ENCODE results near the gene HOXD10.

DNA sequence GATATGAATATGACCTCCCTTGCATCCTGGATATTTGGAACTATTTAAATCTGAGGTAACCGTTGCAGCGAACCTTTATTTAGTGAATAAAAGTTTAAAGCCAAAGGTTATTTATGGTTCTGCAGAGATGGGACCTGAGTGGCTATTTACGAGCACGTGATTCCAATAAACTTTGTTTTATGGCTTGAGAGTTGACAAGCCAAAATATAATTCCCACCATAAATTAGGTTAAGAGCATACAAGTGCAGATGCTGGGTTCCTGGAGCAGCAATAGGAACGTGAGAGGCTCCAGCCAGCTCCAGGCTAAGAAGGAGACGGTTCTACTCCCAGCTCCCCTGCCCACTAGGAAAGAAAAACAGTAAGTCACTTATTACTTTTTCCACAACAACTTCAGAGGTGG, 29.5 kb downstream of the HOXD10 start:
- TF ChIP-seq, protein P1, sequence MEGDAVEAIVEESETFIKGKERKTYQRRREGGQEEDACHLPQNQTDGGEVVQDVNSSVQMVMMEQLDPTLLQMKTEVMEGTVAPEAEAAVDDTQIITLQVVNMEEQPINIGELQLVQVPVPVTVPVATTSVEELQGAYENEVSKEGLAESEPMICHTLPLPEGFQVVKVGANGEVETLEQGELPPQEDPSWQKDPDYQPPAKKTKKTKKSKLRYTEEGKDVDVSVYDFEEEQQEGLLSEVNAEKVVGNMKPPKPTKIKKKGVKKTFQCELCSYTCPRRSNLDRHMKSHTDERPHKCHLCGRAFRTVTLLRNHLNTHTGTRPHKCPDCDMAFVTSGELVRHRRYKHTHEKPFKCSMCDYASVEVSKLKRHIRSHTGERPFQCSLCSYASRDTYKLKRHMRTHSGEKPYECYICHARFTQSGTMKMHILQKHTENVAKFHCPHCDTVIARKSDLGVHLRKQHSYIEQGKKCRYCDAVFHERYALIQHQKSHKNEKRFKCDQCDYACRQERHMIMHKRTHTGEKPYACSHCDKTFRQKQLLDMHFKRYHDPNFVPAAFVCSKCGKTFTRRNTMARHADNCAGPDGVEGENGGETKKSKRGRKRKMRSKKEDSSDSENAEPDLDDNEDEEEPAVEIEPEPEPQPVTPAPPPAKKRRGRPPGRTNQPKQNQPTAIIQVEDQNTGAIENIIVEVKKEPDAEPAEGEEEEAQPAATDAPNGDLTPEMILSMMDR (conservative IDR thresholded peaks at IDR 0.05; ENCODE audit: low read depth, low read length) = no peak
- no peak for TF ChIP-seq EZH2 (IDR thresholded peaks at IDR 0.05; ENCODE audit: borderline replicate concordance, low read depth, low read length, poor library complexity, severe bottlenecking)
